OCI-LY3 (cell line): ENCODE results near the gene PRR32.

Experiments used
- EZH2phosphoT487 ChIP-seq: fragments of 200-600 bp; shearing (Covaris generic); IDR thresholded peaks from 2 replicates; pipeline ENCODE4 v1.6.1; 2018; ENCODE audit warnings: antibody characterized with exemption, mixed run types, low read depth
- TF ChIP-seq, protein P1 (sequence below): fragments of 200-600, 300-600 bp; sonication (generic); IDR thresholded peaks from 2 replicates; pipeline ENCODE4 v1.5.1; 2014; ENCODE audit warnings: antibody characterized with exemption, low read length, low read depth

DNA sequence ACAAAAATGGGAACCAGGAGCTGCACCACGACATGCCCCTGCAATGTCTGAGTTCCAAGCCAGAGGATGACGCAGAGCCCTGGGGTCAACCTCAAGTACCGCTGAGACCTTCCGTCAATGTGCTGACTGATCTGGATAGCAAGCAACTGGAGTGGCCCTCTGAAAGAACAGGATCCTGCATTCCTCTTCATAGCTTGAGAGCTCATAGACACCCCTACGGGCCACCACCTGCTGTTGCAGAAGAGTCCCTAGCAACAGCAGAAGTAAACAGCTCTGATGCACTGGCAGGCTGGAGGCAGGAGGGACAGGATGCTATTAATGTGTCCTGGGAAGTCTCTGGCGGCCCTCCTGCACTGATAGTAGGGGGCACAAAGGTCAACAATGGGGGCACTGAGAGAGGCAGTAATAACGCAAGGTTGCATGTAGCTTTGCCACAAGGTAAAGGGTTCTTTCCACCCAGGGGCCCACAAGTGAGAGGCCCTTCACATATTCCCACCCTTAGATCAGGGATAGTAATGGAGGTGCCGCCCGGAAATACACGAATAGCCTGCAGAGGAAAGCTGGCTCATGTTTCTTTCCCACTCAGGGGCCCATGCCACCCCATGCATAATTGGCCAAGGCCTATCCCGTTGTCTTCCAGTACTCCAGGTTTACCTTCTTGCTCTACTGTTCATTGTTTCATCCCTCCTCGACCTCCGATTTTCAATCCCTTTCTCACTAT is 1.3 kb downstream of the PRR32 start:
- no peak for TF ChIP-seq EZH2phosphoT487
- TF ChIP-seq, protein P1, sequence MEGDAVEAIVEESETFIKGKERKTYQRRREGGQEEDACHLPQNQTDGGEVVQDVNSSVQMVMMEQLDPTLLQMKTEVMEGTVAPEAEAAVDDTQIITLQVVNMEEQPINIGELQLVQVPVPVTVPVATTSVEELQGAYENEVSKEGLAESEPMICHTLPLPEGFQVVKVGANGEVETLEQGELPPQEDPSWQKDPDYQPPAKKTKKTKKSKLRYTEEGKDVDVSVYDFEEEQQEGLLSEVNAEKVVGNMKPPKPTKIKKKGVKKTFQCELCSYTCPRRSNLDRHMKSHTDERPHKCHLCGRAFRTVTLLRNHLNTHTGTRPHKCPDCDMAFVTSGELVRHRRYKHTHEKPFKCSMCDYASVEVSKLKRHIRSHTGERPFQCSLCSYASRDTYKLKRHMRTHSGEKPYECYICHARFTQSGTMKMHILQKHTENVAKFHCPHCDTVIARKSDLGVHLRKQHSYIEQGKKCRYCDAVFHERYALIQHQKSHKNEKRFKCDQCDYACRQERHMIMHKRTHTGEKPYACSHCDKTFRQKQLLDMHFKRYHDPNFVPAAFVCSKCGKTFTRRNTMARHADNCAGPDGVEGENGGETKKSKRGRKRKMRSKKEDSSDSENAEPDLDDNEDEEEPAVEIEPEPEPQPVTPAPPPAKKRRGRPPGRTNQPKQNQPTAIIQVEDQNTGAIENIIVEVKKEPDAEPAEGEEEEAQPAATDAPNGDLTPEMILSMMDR: no peak
